GM19240 (cell line): ENCODE measurements around the gene MT1A.

ENCODE experiments used
- DNase-seq: peaks from one replicate; pipeline ENCODE4 v3.0.0; 2011; ENCODE audit warnings: low spot score; ENCODE audit not compliant: insufficient read length

Gene MT1A

DNA sequence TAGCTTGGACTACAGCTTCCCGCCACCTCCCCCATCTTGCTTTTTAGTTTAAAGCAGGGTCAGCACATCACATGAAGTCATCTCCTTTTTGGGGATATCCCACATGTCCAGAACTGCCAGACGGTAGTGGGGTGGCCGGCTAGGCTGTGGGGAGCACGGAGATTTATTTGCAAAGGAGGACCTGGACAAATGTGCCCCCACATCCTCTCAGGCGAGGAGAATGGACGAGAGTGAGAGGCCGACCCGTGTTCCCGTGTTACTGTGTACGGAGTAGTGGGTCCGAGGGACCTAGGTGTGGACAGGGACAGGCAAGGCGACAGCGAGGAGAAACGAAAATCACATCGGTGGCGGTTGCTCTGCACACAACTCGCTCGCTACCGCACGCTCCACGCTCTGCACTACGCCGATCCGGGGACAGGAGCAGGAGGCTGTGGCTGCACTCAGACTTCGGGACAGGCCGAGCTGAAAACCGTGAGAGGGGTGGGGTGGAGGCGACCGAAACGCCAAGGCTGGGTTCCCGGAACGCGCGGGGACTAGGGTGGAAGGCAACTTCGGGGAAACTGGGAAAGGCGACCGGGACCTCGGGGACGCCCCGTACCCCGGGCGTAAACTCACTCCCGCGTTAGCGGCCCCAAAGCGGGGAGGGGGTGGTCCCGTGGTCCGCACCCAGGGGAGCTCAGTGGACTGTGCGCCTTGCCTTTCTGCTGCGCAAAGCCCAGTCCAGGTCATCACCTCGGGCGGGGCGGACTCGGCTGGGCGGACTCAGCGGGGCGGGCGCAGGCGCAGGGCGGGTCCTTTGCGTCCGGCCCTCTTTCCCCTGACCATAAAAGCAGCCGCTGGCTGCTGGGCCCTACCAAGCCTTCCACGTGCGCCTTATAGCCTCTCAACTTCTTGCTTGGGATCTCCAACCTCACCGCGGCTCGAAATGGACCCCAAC is at the start of gene MT1A:
Gene MT1A, plus strand, starts transcription at position 853 of the 937 bp plus-strand sequence. Its CDS starts 73 bp downstream, at position 926.
- DNase-seq, result no peak

DNA sequence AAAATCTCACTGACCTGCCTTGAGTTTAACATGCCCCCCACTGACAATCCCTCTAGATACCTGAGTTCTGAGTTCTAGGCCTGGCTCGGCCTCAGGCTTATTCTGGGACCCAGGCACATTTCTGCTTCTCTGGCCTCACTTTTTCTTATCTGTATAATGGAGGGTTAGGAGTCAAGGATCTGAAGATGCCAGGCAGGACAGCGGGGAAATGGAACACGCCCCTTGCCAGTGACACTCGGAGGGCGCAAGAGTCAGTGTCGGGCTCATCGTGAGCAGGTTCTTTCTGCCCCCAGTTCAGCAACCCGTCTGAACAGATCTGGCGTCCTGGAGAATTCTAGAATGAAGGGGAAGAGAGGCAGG is 49.7 kb upstream of the MT1A start:
- DNase-seq, result no peak

DNA sequence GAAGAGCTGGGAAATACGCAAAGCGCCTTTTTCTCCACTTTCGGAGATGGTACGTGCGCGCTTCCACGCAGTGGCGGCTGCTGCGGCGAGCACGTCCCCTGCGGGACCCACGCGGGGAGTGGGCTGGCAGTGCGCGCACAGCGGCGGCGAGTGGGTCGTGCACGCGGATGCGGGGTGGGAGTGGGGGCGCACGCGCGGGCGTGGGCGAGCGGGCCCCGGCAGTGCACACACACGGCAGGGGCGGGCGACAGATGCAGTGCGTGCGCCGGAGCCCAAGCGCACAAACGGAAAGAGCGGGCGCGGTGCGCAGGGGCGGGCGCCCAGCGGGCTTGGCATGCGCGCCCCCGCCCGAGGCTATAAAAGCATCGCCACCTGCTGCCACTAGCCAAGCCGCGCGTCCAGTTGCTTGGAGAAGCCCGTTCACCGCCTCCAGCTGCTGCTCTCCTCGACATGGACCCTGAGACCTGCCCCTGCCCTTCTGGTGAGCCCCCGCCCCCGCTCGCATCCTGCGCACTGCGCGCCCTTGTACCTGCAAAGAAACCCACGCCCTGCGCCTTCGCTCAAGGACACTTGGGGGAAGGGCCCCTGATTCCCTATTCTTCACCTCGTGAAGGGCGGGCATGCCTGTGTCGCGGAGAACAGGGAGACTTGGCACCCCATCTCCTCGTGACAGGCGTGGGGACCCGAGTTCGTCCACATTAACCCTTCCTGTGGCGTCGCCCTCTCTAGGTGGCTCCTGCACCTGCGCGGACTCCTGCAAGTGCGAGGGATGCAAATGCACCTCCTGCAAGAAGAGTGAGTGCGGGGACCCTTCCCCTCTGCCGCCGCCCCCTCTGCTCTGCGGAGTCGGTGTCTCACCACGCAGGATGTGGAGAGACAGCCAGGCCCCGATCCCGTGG is 49.1 kb upstream of the MT1A start, which contains the start of gene MT3:
Gene MT3, plus strand, starts transcription at position 388 of the 899 bp plus-strand sequence. Its CDS starts 63 bp downstream, at position 451.
- DNase-seq, result no peak

DNA sequence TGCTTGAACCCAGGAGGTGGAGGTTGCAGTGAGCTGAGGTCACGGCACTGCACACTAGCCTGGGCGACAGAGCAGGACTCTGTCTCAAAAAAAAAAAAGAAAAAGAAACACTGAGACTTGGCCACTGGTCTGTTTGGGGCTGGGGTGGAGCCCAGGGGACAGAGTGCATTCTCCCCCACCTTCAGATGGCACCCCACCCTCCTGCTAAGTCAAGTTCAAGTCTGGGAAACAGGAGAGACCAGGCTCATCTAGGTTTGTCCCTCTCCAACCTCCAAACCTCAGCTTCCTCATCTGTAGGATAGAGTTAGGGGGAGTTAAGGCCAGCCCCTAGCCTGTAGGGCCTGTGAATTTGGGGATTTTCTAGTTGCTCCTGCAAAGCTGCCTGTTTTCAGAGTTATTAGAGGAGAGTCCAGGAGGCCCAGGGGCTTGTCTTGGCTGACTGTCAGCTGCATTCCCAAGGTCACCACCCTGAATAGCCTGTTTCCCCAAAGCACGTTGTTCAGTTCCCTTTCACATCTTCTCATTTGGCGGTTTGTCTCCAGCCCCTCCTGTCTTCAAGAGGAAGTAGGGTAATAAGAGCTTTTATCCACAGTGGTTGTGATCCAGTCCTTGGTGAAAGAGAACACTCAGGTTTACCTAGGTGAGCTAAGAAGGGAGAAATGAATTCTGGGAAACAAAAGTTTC is 46.9 kb upstream of the MT1A start:
- DNase-seq, result no peak

DNA sequence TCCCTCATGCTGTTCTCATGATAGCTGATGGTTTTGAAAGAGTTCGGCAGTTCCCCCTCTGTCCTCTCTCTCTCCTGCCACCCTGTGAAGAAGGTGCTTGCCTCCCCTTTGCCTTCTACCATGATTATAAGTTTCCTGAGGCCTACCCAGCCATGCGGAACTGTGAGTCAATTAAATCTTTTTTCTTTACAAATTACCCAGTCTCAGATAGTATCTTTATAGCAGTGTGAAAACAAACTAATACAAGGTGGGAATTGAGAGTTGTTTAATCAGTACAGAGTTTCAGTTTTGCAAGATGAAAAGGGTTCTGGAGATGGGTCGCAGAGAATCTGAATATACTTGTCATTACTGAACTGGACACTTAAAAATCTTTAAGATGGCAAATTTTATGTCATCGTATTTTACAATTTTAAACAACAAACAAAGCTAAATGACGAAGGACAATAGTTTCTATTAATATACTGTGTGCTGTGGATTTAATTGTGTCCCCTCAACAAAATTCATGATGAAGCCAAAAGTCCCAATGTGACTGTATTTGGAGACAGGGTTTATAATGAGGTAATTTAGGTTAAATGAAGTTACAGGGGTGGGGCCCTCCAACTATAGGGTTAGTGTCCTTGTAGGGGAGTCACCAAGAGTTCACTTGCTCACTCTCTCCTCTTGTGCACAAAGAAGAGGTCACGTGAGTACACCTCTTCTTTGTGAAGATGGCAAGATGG is 44.7 kb upstream of the MT1A start:
- DNase-seq, result no peak

DNA sequence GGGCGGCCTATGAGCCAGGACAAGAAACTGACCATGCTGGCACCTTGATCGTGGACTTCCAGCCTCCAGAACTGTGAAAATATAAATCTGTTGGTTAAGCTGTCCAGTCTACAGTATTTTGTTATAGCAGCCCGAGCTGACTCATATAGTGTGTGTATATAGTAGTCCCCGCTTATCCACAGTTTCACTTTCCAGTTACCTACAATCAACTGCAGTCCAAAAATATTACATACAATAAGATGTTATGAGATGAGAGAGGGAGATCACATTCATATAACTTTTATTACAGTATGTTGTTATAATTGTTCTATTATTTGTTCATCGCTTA is 44.2 kb upstream of the MT1A start:
- no peak for DNase-seq

DNA sequence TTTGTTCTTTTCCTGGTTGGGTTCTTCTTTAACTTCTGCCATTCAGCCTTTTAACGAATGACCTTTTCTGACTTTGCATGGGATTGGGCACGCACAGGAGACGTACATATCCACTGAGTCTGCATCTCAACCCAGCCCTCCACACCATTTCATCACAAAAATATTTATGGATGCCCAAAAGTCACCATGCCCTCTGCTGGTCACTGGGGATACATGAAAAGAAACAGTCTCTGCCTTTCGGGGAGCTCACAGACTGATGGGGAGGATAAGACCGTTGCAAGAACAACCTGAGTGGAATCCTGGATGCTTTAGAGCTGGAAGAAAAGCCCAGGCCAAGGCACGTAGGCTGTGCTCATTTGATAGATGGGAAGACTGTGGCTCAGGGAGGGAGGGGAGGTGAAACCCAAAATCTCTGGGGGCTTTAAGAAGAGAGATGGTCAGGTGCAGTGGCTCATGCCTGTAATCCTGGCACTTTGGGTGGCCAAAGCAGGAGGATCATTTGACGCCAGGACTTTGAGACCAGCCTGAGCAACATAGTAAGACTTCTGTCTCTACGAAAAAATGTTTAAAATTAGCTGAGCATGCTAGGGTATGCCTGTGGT is 38.0 kb upstream of the MT1A start:
- DNase-seq, result peak; percentile 24

DNA sequence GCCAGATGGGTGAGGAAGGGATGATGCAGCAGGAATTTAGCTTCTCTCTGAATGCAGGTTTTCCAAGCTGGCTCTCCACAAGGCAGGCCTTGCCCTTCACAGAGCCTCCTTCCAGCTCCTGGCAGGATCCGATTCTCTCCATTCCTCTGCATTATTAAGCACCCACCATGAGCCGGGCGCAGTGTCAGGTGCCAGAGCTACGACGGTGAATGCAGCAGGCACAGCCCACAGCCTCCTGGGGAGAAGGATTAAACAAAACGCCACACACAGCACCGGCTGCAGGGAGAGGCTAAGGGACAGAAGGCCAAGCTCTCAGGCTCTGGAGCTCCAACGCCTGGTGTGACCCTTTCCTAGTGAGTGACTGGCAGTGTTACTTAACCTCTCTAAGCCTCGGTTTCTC is 37.1 kb upstream of the MT1A start:
- DNase-seq, result no peak

DNA sequence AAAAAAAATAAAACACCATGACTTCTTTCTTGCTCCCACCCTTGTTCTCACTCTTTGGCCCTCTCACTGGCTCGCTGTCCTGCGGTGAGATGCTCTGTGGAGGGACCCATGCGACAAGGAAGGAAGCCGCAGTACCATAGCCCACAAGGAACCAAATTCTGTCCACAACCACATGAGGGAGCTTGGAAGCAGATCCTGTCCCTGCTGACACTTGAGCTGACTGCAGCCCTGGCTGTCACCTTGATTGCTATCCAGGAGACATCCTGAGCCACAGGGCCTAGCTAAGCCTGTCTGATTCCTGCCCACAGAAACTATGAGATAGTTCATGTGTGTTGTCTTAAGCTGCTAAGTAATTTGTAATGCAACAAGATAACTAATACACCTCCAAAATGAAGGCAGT is 34.9 kb upstream of the MT1A start:
- DNase-seq, result no peak

DNA sequence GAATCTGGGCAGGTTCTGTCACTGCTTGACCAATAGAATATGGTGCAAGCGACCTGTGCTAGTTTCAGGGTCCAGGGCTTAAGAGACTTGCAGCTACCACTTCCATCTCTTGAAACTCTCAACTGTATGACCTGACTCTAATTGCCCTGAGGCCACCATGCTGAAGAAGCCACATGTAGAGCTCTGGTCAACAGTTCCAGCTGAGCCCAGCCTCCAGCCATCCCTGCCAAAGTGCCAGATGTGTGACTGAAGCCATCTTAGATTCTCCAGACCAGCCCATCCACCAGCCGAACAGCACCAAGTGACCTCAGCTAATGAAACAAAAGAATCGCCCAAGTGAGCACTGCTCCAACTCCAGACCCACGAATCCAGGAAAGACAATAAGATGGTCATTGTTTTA is 33.5 kb upstream of the MT1A start:
- no peak for DNase-seq

DNA sequence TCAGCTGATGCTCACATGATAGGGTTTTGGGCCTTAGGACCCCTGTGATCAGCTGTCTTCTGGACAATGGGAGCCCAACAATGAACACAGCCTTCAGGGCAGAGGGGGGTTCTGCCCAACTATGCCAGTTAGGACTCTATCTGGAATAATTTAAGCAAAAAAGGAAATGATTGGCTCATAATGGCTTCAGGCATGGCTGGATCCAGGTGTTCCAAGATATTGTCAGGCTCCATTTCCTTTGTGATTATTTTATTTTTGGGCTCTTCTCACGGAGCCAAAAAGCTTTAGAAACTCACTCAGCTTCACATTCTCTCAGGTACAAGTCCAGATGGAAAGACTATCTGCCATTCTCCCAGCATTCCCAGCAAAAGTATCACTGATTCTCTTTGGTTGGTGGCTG is 33.0 kb upstream of the MT1A start:
- no peak for DNase-seq

DNA sequence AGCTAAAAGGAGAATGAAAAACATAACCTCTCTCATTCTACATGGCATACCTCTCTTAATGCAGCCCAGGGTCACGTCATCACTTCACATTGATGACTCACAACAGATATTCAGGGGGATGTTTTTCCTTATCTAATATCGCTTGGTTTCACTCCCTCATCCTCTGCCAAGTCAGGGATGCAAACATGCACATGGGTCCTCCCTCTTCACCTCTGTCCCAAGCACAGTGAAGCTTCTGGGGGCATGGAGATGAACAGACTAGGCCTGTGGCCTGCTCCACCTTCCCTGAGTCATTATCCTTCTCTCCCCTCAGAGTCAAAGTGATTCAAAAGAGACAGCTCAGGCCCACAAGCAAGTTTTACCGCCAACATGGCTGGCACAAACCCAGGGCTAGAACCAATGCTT is 32.4 kb upstream of the MT1A start:
- no peak for DNase-seq

DNA sequence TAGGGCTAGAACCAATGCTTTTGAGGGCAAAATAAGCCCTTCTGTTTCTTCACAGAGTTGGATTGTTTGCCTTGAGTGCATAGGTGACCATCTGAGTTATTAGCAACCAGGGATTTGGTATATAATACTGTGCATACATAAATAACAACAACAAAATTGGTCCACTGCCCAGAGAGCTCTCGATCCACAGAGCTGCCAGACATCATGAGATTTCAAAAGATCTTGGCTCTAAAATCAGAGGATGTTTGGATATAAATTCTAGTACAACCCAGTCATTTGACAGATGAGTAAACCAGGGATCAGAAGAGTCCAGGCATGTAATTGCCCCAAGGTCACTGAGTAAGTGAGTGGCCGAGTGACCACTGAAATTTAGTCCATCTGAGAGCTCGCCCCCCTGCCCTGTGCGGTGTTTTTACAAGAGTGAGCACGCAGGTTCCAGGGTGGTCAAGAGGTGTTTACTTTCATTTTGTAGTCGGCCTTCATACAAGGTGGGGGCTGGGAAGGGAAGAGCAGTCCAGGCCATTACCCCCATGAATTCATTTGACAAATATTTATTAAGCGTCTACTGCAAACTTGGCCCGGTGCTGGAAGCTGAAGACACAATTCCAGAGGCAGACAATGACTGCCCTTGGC is 31.9 kb upstream of the MT1A start:
- DNase-seq, result no peak

DNA sequence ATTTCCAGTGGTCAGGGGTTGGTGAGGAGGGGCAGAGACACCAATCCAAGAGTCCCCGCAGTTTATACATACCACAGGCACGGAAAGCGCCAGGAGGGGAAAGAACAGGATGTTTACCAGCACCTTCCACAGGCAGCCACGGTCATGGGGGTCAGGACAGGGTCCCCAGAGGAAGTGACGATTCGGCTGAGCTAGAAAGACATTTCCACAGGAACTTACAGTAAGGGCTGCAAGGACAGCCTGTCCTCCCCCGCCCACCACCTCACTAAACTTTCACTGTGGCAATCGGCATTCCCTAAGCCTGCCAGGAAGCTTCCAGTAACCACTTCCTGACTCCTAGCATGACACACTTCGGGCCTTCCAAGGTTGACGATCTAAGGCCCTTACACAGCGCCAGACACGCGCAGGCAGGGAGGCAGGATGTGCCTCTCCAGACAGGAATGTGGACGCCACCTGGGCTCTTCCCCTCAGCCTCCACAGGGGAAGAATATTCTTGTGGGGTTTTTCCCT is 31.3 kb upstream of the MT1A start:
- no peak for DNase-seq

DNA sequence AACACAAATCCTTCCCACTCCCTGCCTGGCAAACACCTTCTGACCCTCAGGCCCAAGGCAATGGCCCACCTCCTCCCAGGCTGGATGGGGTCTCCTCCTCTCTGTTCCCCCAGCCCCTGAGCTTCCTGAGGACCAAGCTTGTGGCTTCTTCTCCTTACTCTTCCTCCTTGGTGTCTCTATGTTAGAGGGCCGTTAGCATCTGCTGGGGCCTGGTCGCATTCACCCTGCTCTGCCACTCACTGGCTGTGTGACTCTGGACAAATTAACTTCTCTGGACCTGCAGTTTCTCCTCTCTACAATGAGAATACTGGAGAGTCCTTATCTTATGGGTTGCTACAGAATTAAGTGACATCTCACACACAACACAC is 30.8 kb upstream of the MT1A start:
- DNase-seq, result no peak

DNA sequence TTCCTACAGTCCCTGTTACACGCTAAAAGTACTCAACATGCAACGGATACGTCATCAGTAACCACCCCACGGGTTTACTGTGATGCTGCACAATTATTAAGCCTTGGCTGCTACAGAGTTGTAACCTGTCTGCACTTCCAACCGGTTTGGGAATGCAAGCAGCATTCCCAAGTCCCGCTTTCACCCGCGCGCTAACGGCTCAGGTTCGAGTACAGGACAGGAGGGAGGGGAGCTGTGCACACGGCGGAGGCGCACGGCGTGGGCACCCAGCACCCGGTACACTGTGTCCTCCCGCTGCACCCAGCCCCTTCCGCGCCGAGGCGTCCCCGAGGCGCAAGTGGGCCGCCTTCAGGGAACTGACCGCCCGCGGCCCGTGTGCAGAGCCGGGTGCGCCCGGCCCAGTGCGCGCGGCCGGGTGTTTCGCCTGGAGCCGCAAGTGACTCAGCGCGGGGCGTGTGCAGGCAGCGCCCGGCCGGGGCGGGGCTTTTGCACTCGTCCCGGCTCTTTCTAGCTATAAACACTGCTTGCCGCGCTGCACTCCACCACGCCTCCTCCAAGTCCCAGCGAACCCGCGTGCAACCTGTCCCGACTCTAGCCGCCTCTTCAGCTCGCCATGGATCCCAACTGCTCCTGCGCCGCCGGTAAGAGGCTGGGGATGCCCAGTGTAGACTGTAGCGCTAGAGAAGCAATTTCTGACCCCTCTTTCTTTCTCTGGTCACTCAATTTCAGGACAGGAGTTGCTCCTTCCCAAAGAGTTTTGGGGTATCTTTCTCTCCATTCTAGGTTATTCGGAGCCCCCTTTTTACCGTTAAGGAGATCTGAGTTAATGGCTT is 30.2 kb upstream of the MT1A start, which contains the start of gene MT2A:
Gene MT2A, plus strand, starts transcription at position 542 of the 833 bp plus-strand sequence. Its CDS starts 72 bp downstream, at position 614.
- DNase-seq, result peak; percentile 85

DNA sequence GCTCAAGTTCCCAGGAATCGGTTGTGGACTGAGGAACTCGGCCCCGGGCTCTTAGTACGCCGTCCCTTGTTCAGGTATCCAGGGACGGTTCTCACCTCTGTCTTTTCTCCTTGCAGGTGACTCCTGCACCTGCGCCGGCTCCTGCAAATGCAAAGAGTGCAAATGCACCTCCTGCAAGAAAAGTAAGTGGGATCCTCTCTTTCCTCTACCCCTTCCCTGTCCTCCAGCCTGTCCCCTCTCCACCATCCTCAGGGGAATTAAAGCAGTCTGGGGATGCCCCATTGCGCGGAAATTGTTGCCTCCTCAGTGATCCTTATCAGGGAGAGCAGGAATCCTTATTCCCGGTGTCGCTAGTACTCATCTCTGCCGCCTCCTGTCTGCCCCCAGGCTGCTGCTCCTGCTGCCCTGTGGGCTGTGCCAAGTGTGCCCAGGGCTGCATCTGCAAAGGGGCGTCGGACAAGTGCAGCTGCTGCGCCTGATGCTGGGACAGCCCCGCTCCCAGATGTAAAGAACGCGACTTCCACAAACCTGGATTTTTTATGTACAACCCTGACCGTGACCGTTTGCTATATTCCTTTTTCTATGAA is 29.5 kb upstream of the MT1A start:
- DNase-seq, result no peak

DNA sequence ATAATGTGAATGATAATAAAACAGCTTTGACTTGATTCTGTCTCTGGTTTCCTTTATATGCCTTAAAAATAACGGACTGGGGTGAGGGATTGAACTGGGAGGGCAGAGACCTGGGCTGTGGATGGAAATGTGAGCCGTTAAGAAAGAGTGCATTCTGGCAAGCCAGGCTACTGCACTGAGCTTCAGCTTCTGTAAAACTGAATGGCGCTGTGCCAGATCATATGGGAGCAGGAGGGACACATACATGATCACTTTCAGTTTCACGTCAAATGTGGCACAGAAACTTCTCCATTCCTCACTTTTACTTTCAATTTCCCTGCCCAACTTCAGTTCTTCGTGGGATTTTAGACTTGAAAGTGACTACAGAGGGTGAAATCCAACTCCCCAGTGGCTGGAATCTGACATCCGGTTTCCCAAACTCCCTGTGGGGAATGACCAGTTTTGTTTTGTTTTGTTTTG is 29.0 kb upstream of the MT1A start:
- peak; percentile 43 for DNase-seq
